Coronary artery (tissue), 2 donors: Measurements from ENCODE around the gene PITPNM2.

Source experiments
- DNase-seq: peaks from one replicate; pipeline ENCODE4 v3.0.0-alpha.2; 2017; ENCODE audit warnings: low spot score
- H3K27ac ChIP-seq, 2 donors: fragments of 200-600 bp; sonication (generic); one replicate each; pipeline ENCODE4 v1.5.1; 2016 to 2019
- H3K4me3 ChIP-seq: fragments of 200-600 bp; sonication (generic); 2 replicates; pipeline ENCODE4 v1.5.1; 2016; ENCODE audit warnings: mild to moderate bottlenecking, moderate library complexity
- TF ChIP-seq, protein P1 (sequence below): fragments of 200-600 bp; sonication (generic); IDR thresholded peaks from one replicate; pipeline ENCODE4 v1.5.1; 2019; ENCODE audit warnings: antibody characterized with exemption

PITPNM2 gene

DNA sequence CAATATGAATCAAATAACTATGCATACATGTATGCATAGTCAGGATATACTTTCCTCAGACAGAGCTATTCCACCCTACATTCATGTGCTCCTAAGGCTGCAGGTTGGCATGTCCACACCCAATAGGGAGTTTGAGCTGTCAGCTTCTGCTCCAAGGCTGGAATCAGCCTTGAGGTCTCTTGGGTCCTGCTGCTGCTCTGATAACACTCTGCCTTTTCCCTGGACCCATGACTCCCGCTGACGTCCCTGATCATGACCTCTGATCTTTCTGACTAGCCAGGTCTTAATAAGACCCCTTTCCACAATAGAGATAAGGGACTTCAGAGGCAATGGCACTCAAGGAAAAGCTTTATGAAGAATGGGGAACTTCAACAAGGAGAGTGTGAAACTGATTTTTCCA lies 5.7 kb downstream of the PITPNM2 start:
- no peak for DNase-seq
- Histone ChIP-seq H3K4me3 (no peak overlapping the region), H3K27ac (no peak overlapping the region)
- TF ChIP-seq, protein P1, sequence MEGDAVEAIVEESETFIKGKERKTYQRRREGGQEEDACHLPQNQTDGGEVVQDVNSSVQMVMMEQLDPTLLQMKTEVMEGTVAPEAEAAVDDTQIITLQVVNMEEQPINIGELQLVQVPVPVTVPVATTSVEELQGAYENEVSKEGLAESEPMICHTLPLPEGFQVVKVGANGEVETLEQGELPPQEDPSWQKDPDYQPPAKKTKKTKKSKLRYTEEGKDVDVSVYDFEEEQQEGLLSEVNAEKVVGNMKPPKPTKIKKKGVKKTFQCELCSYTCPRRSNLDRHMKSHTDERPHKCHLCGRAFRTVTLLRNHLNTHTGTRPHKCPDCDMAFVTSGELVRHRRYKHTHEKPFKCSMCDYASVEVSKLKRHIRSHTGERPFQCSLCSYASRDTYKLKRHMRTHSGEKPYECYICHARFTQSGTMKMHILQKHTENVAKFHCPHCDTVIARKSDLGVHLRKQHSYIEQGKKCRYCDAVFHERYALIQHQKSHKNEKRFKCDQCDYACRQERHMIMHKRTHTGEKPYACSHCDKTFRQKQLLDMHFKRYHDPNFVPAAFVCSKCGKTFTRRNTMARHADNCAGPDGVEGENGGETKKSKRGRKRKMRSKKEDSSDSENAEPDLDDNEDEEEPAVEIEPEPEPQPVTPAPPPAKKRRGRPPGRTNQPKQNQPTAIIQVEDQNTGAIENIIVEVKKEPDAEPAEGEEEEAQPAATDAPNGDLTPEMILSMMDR: no peak

DNA sequence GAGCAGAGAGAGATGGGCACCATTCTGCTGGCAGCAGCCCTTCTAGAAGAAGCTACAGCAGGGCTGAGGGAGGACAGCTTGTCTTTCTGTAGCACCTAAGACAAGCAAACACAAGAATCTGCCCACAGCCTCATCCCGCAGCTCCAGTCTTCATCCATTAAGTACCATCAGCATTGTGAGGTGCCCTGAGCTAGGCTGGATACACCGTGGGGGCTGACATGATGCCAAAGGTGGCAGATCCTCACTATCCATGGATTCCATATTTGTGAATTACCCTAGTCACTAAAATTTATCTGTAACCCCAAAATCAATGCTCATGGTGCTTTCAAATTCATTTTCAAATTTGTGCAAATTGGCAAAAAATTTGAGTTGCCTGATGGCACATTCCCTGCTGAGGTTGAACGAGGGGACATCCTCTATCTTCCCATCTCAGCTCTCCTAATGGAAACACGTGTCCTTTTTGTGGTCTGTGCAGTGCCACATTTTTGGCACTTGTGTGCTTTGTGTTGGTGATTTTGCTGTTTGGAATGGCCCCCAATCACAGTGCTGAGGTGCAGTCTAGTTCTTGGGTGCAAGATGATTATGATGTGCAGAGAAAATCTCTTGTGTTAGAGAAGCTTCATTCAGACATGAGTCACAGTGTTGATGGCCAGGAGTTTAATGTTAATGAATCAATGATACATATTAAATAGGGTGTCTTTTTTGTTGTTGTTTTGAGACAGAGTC lies 7.0 kb downstream of the PITPNM2 start:
- peak; percentile 55 for DNase-seq
- TF ChIP-seq, protein P1: no peak
- H3K4me3 ChIP-seq: no peak overlapping the region
- H3K27ac ChIP-seq: peak overlapping the region; percentile 33 to 39

DNA sequence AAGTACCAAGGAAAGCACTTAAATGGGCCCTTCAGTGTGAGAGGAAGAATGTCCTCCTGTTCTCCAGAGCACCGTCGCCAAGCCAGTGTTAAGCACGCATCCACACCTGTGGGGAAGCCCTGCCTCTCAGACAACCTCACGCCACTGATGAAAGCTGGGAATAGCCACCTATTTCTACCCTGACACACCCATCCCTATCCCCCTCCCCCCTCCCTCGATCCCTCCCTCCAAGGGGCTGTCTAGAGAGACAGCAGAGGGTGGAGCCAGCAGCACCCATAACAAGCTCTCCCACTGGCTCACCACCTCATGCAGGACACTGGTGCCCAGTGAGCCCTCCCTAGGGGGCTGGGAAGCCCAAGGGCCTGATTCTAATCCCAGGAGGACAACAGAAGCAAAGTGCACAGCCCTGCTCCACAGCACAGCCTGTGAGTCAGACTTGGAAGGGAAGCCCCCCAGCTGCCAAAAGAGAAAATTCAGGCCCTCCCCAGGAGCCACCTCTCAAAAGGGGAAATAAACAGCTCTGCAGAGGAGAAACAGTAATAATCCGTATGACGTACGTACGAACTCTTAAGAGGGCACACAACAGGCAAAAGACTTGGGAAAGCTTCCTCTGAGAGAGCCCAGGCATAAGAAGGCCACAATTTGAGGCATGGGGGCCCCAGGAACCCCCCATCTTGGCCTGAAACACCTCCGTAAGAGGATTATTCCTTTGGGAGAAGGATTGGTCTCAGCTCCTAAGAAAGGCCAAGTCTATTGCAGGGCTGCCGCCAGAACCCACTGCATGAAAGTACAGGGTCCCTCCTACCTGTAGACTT lies 7.8 kb downstream of the PITPNM2 start:
- TF ChIP-seq, protein P1: no peak
- Histone ChIP-seq H3K27ac (peak overlapping the region; percentile 33 to 39), H3K4me3 (no peak overlapping the region)
- peak; percentile 72 for DNase-seq

DNA sequence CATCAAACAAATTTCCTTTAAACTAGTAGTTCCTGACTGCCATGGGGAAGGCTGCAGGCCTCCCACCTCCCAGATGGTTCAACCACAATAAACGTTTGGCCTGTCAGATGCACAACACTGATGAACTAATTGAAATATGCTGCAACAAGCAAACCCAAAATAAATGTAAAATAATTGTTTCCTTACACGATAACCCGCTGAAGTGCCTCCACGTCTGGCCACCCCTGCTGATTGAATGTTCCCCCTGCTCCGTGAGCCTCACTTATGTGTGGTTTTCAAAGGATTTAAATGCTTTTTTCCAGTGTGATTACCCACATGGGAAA lies 8.4 kb downstream of the PITPNM2 start:
- DNase-seq: peak; percentile 50
- H3K27ac ChIP-seq: peak overlapping the region in 1 of 2 donors; percentile 70
- TF ChIP-seq, protein P1: no peak
- peak overlapping the region; percentile 3 for H3K4me3 ChIP-seq

DNA sequence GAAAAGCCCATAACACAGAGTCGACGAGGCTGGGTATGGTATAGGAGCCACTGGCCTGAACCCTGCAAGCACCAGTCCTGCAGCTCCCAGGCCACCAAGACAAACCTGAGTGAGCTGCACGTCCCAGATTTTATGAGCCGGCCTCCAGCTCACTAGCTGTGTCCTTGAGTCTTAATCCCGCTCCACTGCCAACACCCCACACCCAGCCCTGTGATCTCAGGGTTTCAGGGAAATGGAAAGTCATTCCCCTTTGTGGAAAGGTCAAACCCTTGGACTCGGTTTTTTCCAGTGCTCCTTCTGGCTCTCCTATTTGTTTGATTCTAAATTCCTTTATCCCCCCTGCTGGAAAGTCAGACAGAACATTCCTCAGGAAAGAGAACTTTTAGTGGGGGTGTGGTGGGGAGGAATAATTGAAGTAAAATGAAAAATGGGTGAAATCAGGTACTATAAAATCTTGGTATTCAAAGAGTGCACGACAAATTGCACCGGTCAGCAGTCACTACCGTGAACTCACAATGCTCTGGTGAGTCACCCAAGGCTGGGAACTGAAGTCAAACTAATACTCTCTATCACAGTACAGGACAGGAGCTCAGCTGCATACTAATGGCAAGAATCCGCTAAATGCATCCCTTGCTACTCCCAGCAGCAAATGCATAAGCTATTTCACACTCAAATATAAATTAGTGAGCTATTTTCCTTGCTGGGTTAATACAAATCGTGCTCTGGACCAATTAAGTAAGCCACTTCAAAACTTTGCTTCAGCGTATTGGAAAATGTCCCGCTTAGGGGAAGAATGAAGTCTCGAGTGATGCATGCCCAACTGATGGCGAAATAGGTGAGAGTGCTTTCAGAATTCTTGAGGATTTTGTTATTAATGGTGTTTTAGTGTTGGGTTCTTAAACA lies 9.0 kb downstream of the PITPNM2 start:
- Histone ChIP-seq H3K27ac (peak overlapping the region; percentile 70), H3K4me3 (peak overlapping the region; percentile 3)
- TF ChIP-seq, protein P1: no peak
- peak; percentile 73 for DNase-seq

DNA sequence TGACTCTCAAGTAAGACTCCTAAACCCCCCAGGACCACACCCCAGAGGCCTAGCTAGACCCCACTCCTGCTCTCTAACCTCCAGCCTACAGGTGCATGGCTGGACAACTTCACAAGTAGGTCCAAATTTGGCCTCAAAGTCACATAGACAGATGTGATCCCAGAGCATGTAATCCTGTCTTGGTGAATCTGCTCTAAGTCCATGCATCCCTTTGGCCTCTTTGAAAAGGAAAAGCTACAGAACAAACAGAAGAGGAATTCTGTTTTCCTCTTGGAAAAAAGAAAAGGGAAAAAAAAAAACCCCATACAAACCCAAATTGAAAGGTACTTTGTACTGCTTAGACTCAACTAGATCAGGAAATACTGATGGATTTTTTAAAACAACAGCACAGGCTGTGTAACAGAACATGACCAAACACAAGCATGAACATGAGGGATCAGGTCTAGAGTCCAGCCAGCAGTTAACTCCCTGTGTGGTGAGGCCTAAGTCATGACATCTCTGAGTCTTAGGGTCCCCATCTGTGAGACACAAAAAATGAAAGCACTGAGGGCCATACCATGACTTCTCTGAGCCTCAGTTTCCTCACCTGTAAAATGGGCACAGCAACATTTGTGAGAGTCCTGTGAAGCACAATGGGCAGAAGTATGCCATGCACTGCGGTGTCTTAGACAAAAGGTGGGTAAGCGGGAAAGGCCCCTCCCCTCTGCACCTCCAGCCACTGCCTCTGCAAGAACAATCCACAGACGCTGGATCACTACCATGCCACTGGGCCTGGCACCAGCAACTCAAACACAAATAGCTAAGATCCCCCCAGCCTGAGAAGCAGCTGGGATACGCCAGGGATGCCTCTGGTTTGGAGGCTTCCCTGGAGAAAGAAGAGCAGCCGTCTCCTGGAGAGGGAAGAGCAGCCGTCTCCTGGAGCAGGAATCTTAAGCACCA lies 9.9 kb downstream of the PITPNM2 start:
- peak overlapping the region; percentile 3 for H3K4me3 ChIP-seq
- TF ChIP-seq, protein P1: no peak
- DNase-seq: no peak
- peak overlapping the region; percentile 70 for H3K27ac ChIP-seq
